SK-N-SH (cell line): ENCODE data around the gene WWTR1.

ENCODE experiments used
- FOSL2 ChIP-seq: IDR thresholded peaks from 2 replicates; pipeline ENCODE4 v1.4.0; 2012; ENCODE audit warnings: low read depth, mild to moderate bottlenecking, moderate library complexity, borderline replicate concordance
- GABPA ChIP-seq: IDR thresholded peaks from 2 replicates; pipeline ENCODE4 v1.4.0; 2012; ENCODE audit warnings: low read depth, mild to moderate bottlenecking
- JUND ChIP-seq: IDR thresholded peaks from 2 replicates; pipeline ENCODE4 v1.4.0; 2012
- POLR2AphosphoS5 ChIP-seq: IDR thresholded peaks from 2 replicates; pipeline ENCODE4 v1.6.1; 2012; ENCODE audit warnings: low read depth, low read length
- RAD21 ChIP-seq: IDR thresholded peaks from 2 replicates; pipeline ENCODE4 v1.6.1; 2012; ENCODE audit warnings: mild to moderate bottlenecking, low read length
- SIN3A ChIP-seq: IDR thresholded peaks from 2 replicates; pipeline ENCODE4 v1.6.1; 2012; ENCODE audit warnings: low read depth, mild to moderate bottlenecking, low read length, moderate library complexity, borderline replicate concordance
- TAF1 ChIP-seq: IDR thresholded peaks from 2 replicates; pipeline ENCODE4 v1.6.1; 2012; ENCODE audit warnings: low read depth, mild to moderate bottlenecking, low read length, moderate library complexity, borderline replicate concordance
- TCF12 ChIP-seq: IDR thresholded peaks from 2 replicates; pipeline ENCODE4 v1.4.0; 2012
- TF ChIP-seq, protein P1 (sequence below): fragments of 200-600 bp; sonication (generic); IDR thresholded peaks from 2 replicates; pipeline ENCODE4 v1.6.1; 2017; ENCODE audit warnings: antibody characterized with exemption, mild to moderate bottlenecking, moderate library complexity
- TF ChIP-seq, protein P2 (sequence below): IDR thresholded peaks from 2 replicates; pipeline ENCODE4 v1.4.0; 2012; ENCODE audit warnings: low read depth

DNA sequence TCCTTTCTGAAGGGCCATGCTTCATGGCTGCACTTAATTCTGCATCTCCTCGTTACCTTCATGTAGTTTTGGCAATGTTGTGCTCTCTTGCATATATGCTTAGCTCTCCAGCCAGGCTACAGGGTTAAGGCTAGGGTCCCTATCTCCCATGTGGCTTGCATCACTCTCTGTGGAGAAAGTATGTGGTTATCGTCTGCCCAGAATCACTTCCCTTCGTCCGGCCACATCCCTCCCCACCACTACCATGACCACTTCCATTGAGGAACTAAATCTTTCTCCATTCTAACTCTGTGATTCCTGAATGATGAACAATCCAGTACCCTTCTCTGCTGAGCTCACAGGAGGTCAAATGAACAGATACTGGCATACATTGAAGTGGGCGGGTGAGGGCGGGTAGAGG is 34.0 kb downstream of the WWTR1 start:
- TF ChIP-seq JUND (no peak), POLR2AphosphoS5 (no peak), RAD21 (no peak), TAF1 (no peak), FOSL2 (no peak), TCF12 (no peak), GABPA (no peak), SIN3A (no peak)
- TF ChIP-seq, protein P1, sequence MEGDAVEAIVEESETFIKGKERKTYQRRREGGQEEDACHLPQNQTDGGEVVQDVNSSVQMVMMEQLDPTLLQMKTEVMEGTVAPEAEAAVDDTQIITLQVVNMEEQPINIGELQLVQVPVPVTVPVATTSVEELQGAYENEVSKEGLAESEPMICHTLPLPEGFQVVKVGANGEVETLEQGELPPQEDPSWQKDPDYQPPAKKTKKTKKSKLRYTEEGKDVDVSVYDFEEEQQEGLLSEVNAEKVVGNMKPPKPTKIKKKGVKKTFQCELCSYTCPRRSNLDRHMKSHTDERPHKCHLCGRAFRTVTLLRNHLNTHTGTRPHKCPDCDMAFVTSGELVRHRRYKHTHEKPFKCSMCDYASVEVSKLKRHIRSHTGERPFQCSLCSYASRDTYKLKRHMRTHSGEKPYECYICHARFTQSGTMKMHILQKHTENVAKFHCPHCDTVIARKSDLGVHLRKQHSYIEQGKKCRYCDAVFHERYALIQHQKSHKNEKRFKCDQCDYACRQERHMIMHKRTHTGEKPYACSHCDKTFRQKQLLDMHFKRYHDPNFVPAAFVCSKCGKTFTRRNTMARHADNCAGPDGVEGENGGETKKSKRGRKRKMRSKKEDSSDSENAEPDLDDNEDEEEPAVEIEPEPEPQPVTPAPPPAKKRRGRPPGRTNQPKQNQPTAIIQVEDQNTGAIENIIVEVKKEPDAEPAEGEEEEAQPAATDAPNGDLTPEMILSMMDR, result no peak
- TF ChIP-seq, protein P2, sequence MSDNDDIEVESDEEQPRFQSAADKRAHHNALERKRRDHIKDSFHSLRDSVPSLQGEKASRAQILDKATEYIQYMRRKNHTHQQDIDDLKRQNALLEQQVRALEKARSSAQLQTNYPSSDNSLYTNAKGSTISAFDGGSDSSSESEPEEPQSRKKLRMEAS, result no peak
